Ishikawa (cell line): ENCODE data around the gene MYB.

Experiments
- CEBPB ChIP-seq: IDR thresholded peaks from 2 replicates; pipeline ENCODE4 v1.6.1; 2012
- CREB1 ChIP-seq: IDR thresholded peaks from 2 replicates; pipeline ENCODE4 v1.6.1; 2012; ENCODE audit warnings: low read depth
- EGR1 ChIP-seq: IDR thresholded peaks from 2 replicates; pipeline ENCODE4 v1.6.1; 2012
- EP300 ChIP-seq: IDR thresholded peaks from 2 replicates; pipeline ENCODE4 v1.6.1; 2012; ENCODE audit warnings: borderline replicate concordance
- FOXM1 ChIP-seq: IDR thresholded peaks from 2 replicates; pipeline ENCODE4 v1.6.1; 2012; ENCODE audit warnings: low read depth, borderline replicate concordance
- NFIC ChIP-seq: IDR thresholded peaks from 2 replicates; pipeline ENCODE4 v1.6.1; 2012
- RAD21 ChIP-seq: IDR thresholded peaks from 2 replicates; pipeline ENCODE4 v1.6.1; 2012; ENCODE audit warnings: low read depth
- TAF1 ChIP-seq: IDR thresholded peaks from 2 replicates; pipeline ENCODE4 v1.6.1; 2012; ENCODE audit warnings: low read depth, mild to moderate bottlenecking
- TCF12 ChIP-seq: IDR thresholded peaks from 2 replicates; pipeline ENCODE4 v1.6.1; 2012; ENCODE audit warnings: low read depth
- TEAD4 ChIP-seq: IDR thresholded peaks from 2 replicates; pipeline ENCODE4 v1.6.1; 2012
- YY1 ChIP-seq: IDR thresholded peaks from 2 replicates; pipeline ENCODE4 v1.6.1; 2012; ENCODE audit warnings: low read depth
- ZBTB7A ChIP-seq: IDR thresholded peaks from 2 replicates; pipeline ENCODE4 v1.6.1; 2012; ENCODE audit warnings: low read depth
- TF ChIP-seq, protein P1 (sequence below): IDR thresholded peaks from 2 replicates; pipeline ENCODE4 v1.6.1; 2012; ENCODE audit warnings: low read depth, mild to moderate bottlenecking
- TF ChIP-seq, protein P2 (sequence below): IDR thresholded peaks from 2 replicates; pipeline ENCODE4 v1.6.1; 2012
- TF ChIP-seq, protein P3 (sequence below): IDR thresholded peaks from 2 replicates; pipeline ENCODE4 v1.6.1; 2012

MYB gene

DNA sequence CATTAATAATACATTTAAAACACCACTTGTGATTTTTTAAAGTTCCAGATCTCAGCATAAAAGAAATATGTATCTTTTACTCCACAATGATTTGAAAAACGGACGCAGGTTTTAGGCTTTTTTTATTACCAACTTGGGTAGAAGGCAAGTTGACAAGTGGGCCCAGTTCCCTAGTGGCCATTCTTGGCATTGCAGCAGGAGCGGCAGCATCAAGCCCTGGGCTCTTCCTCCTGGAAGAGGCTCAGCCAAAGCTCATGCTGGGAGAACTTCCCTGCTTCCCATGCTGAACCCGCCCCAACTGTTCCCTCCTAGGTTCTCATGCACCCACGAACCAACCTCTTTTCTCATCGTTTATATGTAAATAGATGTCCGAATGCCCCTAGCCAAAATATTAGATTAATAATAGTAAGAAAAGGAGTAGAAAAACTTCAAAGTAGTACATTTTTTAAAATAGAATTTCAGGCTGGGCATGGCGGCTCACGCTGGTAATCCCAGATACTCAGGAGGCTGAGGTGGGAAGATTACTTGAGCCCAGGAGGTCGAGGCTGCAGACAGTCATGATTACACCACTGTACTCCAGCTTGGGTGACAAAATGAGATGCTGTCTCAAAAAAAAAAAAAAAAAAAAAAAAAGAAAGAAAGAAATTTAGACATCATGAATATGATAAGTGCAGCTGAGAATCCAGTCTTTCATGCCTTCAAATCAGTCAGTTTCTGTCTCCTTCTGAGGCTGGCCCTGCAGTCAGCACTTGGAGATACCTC, 18.2 kb upstream of the MYB start:
- TF ChIP-seq CEBPB, result no peak
- TF ChIP-seq CREB1, result no peak
- no peak for TF ChIP-seq FOXM1

DNA sequence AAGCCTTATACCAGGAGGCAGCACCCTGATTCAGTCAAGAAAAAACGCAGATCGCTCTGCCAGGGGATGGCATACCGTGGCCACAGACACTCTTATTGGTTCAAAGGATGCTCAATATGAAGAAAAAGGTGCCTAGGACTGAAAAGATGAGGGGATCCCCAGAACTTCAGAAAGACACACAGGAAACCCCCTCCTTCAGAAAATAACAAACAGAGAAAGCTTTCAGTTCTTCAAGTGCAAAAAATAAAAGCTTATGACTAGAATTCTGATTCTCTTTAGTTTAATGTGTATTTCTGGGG, 17.7 kb upstream of the MYB start:
- TF ChIP-seq NFIC (no peak), EGR1 (no peak), CEBPB (no peak), EP300 (no peak), TAF1 (no peak), ZBTB7A (no peak), RAD21 (no peak), CREB1 (no peak), YY1 (no peak), TEAD4 (no peak), TCF12 (no peak), FOXM1 (no peak)
- TF ChIP-seq, protein P1, sequence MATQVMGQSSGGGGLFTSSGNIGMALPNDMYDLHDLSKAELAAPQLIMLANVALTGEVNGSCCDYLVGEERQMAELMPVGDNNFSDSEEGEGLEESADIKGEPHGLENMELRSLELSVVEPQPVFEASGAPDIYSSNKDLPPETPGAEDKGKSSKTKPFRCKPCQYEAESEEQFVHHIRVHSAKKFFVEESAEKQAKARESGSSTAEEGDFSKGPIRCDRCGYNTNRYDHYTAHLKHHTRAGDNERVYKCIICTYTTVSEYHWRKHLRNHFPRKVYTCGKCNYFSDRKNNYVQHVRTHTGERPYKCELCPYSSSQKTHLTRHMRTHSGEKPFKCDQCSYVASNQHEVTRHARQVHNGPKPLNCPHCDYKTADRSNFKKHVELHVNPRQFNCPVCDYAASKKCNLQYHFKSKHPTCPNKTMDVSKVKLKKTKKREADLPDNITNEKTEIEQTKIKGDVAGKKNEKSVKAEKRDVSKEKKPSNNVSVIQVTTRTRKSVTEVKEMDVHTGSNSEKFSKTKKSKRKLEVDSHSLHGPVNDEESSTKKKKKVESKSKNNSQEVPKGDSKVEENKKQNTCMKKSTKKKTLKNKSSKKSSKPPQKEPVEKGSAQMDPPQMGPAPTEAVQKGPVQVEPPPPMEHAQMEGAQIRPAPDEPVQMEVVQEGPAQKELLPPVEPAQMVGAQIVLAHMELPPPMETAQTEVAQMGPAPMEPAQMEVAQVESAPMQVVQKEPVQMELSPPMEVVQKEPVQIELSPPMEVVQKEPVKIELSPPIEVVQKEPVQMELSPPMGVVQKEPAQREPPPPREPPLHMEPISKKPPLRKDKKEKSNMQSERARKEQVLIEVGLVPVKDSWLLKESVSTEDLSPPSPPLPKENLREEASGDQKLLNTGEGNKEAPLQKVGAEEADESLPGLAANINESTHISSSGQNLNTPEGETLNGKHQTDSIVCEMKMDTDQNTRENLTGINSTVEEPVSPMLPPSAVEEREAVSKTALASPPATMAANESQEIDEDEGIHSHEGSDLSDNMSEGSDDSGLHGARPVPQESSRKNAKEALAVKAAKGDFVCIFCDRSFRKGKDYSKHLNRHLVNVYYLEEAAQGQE, result no peak
- TF ChIP-seq, protein P2, sequence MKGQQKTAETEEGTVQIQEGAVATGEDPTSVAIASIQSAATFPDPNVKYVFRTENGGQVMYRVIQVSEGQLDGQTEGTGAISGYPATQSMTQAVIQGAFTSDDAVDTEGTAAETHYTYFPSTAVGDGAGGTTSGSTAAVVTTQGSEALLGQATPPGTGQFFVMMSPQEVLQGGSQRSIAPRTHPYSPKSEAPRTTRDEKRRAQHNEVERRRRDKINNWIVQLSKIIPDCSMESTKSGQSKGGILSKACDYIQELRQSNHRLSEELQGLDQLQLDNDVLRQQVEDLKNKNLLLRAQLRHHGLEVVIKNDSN, result no peak
- TF ChIP-seq, protein P3, sequence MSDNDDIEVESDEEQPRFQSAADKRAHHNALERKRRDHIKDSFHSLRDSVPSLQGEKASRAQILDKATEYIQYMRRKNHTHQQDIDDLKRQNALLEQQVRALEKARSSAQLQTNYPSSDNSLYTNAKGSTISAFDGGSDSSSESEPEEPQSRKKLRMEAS, result no peak

DNA sequence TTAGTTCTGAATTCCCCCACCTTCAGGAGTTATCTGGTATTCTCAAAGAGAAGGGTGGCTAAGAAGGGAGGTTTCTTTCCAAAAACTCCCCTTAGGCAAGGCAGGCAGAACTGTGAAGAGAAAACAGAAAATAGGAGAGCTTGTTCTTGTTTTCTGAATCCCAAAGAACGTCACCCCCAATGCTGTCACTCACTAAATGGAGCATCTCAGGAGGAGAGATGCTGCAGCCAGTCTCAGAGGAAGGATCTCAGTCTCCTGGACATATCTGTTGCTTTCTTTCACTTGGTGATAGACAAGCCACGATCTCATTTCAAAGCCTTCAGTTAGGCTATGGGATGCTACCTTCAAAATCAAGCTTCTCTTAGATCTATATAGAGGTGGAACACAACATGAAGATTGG, 16.1 kb upstream of the MYB start:
- TF ChIP-seq, protein P3, result no peak
- TF ChIP-seq EP300 (no peak), CEBPB (no peak), TCF12 (no peak), RAD21 (no peak), TEAD4 (no peak), EGR1 (no peak), YY1 (no peak), FOXM1 (no peak), TAF1 (no peak), ZBTB7A (no peak)
- TF ChIP-seq, protein P1, result no peak
- TF ChIP-seq, protein P2, result no peak

DNA sequence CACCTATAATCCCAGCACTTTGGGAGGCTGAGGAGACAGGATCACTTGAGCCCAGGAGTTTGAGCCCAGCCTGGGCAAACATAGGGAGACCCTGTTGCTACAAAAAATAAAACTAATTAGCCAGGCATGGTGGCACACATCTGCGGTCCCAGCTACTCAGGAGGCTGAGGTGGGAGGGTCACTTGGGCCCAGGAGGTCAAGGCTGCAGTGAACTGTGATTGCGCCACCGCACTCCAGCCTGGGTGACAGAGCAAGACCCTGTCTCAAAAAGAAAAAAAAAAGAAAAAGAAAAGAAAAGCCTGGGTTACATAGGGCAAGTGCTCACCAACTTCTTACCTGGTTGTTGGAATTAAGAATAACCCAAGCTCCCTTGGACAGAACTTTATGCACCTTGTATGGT, 14.6 kb upstream of the MYB start:
- TF ChIP-seq, protein P3, result no peak
- no peak for TF ChIP-seq YY1
- TF ChIP-seq CREB1, result no peak

DNA sequence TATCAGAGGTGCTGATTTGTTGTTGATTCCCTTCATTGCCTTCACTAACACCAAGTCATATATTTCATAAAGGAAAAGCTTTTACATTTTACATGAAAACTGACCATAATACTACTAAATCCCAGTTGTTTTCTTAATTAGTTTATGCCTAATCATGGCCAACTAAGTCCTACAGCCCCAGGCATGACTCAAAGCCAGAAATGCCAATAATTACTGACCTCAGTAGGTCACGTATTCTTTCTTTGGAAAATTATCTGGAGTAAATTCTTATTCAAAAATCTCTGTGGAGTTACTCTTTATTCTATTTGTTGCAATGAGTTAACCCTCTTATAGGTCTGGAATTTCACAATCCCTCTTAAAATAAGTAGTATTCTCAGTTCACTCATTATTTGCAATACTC, 13.5 kb upstream of the MYB start:
- no peak for TF ChIP-seq TCF12
- TF ChIP-seq TEAD4, result no peak
- TF ChIP-seq, protein P1, result no peak
- no peak for TF ChIP-seq EGR1
- no peak for TF ChIP-seq CEBPB
- no peak for TF ChIP-seq NFIC
- no peak for TF ChIP-seq RAD21
- no peak for TF ChIP-seq YY1
- no peak for TF ChIP-seq ZBTB7A
- TF ChIP-seq, protein P2, result no peak
- TF ChIP-seq CREB1, result no peak
- no peak for TF ChIP-seq TAF1
- TF ChIP-seq EP300, result no peak
- TF ChIP-seq, protein P3, result no peak
- no peak for TF ChIP-seq FOXM1
